Fibroblast of skin of abdomen (primary cell): ENCODE results near the gene PNMA8A. TPM values are rescaled to one million over a fixed set of nuclear protein-coding genes. Genes with fewer than 3 reads are reported as not detected.
A peak's percentile ranks its signal among the peaks of the same experiment; 100 is the strongest.
"Not testable (repeated sequence)": the region's sequence is repeated elsewhere in the genome, so short reads cannot be mapped to it uniquely, and the experiment has no call there.

Source experiments
- DNase-seq: peaks from one replicate; pipeline ENCODE4 v3.0.0-alpha.2; 2013
- polyA plus RNA-seq, 2 experiments: library from polyadenylated mRNA; unstranded; fragments of 120-200 nt; gene quantifications; one replicate each; pipeline ENCODE4 v1.2.1, GENCODE V29; 2013; ENCODE audit not compliant: insufficient read length in 2 of 2

PNMA8A gene
- polyA plus RNA-seq (2013, experiment 1 of 2; ENCODE audit: insufficient read length), result 22.5 TPM
- 21.5 TPM for polyA plus RNA-seq (2013, experiment 2 of 2; ENCODE audit: insufficient read length)

- peak; percentile 76 for DNase-seq
Observed at GRCh38 chr19:46471116-46471733, at the start of gene PNMA8A. Gene PNMA8A, minus strand, starts transcription at chr19:46471563. Its CDS starts 528 bp downstream, at chr19:46471035.

GRCh38 chr19:46520616-46521015, 49.3 kb upstream of the PNMA8A start:
- DNase-seq, result no peak

GRCh38 chr19:46517471-46517870, 46.1 kb upstream of the PNMA8A start:
- no peak for DNase-seq

GRCh38 chr19:46515879-46516350, 44.6 kb upstream of the PNMA8A start:
- peak; percentile 33 for DNase-seq

- no peak for DNase-seq
Observed at GRCh38 chr19:46515290-46515609, 43.9 kb upstream of the PNMA8A start.

GRCh38 chr19:46514589-46515289, 43.4 kb upstream of the PNMA8A start:
- DNase-seq, result no peak

- DNase-seq, result peak; percentile 74
Observed at GRCh38 chr19:46513461-46514236, 42.3 kb upstream of the PNMA8A start.

- no peak for DNase-seq
Observed at GRCh38 chr19:46511237-46511636, 39.9 kb upstream of the PNMA8A start.

GRCh38 chr19:46508206-46508605, 36.8 kb upstream of the PNMA8A start:
- no peak for DNase-seq

- no peak for DNase-seq
Observed at GRCh38 chr19:46503848-46504453, 32.6 kb upstream of the PNMA8A start.

GRCh38 chr19:46502891-46503290, 31.5 kb upstream of the PNMA8A start:
- no peak for DNase-seq

- DNase-seq, result no peak
Observed at GRCh38 chr19:46499692-46500091, 28.3 kb upstream of the PNMA8A start.

GRCh38 chr19:46497773-46498172, 26.4 kb upstream of the PNMA8A start:
- no peak for DNase-seq

- not testable (repeated sequence) for DNase-seq
Observed at GRCh38 chr19:46496886-46497285, 25.5 kb upstream of the PNMA8A start.

- peak; percentile 33 for DNase-seq
Observed at GRCh38 chr19:46496304-46496703, 24.9 kb upstream of the PNMA8A start.

- peak; percentile 66 for DNase-seq
Observed at GRCh38 chr19:46495786-46496099, 24.4 kb upstream of the PNMA8A start, which contains the start of gene PNMA8B. Gene PNMA8B, minus strand, starts transcription at chr19:46495867. Its CDS starts 402 bp downstream, at chr19:46495465.

GRCh38 chr19:46494941-46495785, 23.8 kb upstream of the PNMA8A start:
- no peak for DNase-seq

GRCh38 chr19:46494146-46494940, 23.0 kb upstream of the PNMA8A start:
- DNase-seq, result no peak

- no peak for DNase-seq
Observed at GRCh38 chr19:46493236-46494145, 22.1 kb upstream of the PNMA8A start.

GRCh38 chr19:46492841-46493235, 21.5 kb upstream of the PNMA8A start:
- DNase-seq, result no peak
